Stimulated activated CD4-positive, alpha-beta T cell treated with anti-CD3 and anti-CD28 coated beads, Interleukin-4, amount 100 ng/mL, for 24 hours (primary cell): ENCODE data around the gene PIF1.

Experiments
- DNase-seq: peaks from one replicate; pipeline ENCODE4 v3.0.0-alpha.2; 2020

The PIF1 gene, protein sequence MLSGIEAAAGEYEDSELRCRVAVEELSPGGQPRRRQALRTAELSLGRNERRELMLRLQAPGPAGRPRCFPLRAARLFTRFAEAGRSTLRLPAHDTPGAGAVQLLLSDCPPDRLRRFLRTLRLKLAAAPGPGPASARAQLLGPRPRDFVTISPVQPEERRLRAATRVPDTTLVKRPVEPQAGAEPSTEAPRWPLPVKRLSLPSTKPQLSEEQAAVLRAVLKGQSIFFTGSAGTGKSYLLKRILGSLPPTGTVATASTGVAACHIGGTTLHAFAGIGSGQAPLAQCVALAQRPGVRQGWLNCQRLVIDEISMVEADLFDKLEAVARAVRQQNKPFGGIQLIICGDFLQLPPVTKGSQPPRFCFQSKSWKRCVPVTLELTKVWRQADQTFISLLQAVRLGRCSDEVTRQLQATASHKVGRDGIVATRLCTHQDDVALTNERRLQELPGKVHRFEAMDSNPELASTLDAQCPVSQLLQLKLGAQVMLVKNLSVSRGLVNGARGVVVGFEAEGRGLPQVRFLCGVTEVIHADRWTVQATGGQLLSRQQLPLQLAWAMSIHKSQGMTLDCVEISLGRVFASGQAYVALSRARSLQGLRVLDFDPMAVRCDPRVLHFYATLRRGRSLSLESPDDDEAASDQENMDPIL

DNA sequence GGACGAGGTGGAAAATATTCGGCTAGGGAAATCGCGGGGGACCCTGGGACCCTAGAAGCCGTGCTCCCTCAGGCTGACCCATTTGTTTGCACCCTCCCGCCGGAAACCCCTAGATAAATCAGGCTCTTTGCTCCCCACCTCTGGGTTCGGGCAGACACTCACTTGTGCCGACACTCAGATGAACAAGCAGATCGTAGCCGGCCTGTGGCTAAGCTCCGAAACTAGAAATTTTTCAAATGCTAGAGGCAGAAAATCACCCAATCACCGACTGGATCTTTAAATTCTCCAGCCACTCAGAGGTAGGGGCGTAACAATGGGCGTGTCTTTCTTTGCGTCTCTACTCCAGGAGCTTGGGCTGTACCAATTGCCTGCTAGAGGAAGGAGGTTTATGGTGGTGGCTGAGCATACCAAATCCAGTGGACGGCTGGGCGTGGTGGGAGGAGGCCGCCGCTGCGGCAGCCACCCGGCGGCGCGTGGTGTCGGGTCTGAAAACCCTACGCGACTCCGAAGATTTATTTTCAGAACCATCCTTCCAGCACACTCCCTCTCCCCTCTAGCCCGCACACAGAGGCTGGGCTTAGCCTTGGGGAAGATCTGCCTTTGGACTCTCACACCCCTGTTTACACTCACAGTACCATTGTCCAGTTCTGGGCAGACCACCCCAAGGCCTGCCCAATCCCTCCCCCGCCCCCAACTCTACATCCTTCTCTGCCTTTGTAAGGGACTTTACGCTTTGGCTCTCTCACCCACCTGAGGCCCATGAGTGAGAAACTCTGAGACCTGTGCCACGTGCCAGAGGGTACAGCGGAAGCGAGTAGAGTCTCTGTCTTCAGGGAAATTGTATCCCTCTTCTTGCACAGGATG, at the start of gene PIF1:
PIF1 (minus strand) TSS at position 217 of the 864 bp plus-strand sequence. CDS start 1,312 bp downstream, outside the sequence.
- DNase-seq, result peak; percentile 92

DNA sequence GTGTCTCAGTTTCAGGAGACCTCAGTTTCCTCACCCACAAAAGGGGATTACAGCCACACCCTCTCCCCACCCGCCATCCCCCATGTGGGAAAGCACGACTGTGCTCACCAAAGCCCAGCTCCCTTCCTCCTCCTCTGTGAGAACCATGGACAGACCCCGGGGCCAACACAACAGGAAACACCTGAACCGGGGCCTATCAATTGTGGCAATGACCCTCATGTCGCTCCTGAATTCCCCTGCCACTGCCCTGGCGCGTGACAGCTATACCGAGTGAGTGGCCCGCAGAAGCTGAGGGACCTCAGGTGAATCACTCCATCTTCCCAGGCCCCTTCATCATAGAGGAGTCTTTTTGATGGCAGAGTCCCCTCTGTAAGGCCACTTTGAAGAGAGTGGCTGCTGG, 44.9 kb upstream of the PIF1 start:
- no peak for DNase-seq

DNA sequence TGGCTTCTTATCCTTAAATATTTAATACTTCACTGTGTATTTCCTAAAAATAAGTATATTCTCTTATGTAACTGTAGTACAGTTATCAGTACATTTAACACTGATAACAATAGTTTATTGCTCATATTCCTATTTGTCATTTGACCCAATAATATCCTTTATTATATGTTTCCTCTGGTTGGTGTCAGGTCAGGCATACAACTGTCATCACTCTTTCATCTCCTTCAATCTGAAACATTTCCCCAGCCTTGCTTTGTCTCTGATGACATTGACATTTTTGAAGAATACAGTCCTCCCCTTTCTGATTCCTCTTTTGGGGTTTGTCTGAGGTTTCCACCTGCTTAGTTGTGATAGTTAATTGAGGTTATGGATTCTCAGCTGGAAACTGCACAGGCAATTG, 44.1 kb upstream of the PIF1 start:
- DNase-seq, result no peak

DNA sequence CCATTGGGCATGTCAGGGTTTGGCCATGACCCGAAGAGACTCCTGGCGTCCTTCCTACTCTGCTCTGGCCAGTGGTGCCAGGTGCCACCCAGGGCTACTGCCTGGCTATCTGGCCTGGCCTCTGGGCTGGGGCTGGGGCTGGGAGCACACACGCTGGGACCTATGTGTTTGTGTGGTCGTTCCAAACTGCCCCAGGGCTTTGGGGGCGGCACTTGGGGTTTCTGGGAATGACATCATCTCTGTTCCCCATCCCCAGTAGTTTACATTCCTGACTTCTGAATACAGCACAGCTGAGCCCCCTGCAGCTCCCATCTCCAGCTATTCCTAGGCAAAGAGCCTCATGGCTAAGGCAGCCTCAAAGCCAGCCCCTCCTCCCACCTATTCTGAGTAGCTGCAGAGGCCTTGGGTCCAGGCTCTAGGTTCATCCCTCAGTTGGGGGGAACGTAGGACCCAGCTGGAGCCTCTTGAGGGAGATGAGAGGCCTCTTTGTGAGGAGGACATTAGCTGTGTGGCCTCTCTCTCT, 40.6 kb upstream of the PIF1 start:
- no peak for DNase-seq

DNA sequence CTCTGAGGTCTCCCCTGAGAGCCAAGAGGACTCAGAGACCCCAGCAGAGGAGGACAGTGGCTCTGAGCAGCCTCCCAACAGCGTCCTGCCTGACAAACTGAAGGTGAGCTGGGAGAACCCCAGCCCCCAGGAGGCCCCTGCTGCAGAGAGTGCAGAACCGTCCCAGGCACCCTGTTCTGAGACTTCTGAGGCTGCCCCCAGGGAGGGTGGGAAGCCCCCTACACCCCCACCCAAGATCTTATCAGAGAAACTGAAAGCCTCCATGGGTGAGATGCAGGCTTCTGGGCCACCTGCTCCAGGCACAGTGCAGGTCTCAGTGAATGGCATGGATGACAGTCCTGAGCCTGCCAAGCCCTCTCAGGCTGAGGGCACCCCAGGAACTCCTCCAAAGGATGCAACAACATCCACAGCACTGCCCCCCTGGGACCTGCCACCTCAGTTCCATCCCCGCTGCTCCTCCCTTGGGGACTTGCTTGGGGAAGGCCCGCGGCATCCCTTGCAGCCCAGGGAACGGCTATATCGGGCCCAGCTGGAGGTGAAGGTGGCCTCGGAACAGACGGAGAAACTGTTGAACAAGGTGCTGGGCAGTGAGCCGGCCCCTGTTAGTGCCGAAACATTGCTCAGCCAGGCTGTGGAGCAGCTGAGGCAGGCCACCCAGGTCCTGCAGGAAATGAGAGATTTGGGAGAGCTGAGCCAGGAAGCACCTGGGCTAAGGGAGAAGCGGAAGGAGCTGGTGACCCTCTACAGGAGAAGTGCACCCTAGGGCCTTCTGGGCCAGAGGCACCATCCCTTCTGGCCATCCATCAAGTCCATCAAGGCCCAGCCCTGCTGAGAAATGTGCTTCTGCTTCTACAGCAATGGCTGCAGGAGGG, 39.9 kb upstream of the PIF1 start:
- DNase-seq, result no peak

DNA sequence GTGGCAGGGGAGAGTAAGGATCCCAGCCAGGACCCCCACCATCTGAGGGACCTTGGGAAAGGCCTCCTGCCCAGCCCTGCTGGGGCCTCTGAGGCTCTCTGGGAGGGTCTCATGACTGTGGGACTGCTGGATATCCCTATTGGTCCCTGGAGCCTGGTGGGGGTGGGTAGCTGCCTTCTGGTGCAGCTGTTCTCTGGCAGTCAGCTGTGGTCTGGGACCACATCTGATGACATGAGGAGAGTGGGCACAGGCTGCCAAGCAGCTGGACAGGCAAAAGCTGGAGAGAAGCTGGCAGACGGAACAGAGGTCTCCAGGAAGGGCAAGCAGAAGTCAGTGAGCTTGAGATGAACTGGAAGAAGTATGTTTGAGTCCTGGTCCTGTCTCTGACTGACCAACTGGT, 38.6 kb upstream of the PIF1 start:
- DNase-seq, result no peak

DNA sequence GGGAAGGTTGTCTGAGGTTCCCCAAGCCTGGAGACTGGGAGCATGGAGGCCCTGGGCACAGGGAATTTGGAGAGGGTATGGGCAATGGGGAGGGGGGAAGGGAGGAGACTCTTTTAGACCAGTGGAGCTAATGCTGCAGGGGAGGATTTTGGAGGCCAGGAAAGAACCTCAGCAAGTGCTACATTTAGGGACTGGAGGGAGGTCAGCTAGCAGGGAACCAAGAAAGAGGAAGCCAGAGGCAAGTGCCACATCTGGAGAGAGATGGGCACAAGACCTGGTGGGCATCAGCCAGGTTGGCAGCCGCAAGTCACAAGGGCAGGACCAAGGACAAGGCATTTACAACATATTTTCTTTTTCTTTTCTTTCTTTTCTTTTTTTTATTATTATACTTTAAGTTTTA, 37.0 kb upstream of the PIF1 start:
- DNase-seq, result no peak

DNA sequence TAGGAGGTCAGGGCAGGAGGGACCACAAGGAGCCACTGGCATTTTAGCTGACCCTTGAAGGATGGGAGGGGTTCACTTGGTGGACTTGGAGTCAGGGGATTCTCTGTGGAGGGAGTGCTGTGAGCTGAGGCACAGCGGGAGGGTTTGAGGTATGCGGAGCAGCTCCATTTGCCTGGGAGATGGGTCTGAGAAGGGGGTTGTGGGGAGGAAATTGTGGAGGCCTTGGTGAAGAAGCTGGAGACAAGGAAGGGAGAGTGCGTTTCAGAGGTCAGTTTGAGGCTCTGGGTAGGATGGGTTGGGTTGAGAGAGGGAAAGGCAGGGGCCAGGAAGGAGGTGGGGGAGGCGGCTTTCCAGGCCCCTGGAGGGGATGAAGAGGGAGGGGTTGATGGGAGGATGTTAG, 36.5 kb upstream of the PIF1 start:
- no peak for DNase-seq

DNA sequence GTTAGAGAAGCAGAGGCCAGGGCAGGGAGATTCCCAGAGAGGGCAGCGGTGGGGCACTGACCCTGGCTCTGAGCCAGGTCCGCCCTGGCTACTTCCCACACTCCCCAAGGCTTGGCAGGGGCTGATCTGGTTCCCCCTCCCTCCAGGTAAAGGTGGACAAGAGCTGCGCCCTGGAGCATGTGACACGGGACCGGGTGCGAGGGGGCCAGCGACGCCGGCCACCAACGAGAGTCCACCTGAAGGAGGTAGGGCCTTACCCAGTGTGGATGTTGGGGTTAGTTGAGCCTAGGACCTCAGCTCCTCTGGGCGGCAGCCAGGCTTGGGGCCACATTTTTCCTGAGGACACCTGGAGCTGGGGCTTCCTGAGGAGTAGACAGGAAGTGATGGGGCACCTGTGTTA, 35.9 kb upstream of the PIF1 start:
- DNase-seq, result no peak

DNA sequence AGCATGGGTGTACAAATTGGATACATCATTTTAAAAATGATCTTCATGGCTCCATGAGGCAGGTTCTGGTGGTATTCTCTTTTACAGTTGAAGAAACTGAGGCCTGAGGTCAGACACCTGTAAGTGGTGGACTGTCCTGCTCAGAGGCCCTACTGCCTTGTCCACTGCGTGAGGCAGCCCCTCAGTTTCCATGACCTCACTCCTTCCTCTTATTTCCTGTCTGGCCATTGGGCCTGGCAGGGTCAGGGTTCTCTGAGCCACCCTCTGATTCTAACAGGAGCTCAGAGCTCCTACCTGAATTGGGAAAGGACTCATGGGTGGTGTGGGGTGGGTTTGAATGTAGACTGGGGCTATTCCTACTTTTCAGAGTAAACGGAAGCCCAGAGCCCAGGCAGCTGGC, 33.8 kb upstream of the PIF1 start:
- DNase-seq, result no peak

DNA sequence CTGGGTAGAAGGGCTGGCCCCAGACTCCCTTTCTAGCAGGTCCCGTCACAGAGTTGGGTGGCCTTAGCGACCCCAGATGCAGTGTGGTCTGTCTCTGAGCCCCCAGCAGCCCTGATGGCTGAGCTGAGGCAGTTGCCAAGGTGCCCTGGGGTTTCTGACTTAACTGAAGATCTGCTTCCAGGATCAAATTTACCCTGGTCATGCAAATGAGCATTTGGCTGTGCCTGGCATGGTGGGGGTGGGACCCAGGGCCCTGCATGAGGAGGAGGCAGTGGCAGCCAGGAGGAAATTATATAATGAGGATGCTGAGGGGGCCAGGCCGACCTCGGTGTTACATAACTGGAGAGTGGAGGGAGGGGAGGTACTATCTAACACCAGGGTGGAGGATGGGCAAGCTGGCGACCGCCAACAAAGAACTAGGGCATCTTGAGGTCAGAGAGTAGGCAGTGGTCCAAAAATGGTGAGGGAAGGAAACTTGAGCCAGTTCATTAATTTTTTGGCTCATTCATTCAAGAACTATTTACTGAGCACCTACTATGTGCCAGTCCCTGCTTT, 32.7 kb upstream of the PIF1 start:
- no peak for DNase-seq

DNA sequence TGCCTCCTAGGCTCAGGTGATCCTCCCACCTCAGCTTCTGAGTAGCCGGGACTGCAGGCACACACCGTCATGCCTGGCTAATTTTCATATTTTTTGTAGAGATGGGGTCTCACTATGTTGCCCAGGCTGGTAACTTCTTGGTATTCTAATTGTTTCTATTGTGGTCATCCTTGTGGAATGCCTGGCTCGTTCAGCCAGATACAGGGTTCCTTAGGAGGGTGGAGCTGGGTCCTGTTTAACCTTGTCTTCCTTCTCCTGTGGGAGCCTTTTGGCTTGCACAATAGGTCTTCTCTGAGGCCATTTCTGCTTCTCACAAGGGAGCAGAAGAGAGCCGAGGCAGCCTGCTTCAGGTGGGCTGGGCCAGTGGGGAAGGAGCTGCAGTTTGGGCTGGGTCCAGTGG, 32.0 kb upstream of the PIF1 start:
- DNase-seq, result no peak

DNA sequence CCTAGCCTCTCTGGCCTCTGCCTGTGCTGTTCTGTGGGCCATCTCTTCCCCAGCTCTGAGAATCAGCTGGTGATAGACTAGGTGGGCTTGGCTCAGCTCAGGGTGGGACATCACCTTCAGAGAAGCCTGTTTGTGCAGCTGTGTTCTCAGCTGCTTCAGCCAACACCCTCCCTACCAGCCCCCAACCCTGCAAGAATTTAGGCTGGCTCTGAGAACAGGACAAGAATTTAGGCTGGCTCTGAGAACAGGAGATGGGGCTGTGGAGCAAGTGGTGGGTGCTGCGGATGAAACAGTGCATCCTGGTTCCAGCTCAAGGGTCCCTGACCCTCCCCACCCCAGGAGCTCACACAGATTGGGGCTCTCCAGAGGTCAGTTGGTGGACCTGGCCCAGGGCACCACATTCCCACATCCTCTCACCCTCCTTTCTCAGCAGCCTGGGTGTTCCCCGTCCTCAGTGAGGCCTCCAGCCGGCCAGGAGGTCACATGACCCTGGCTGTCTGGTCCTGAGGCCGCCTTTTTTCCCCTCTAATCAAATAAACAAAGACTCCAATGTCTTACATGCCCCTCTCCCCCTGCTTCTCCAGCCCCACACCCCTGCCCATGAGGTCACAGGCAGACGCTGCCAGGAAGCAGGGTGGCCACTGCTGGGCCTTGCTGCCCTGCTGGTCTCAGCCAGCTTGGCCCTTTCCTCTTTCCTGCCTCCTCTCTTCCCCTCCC, 31.1 kb upstream of the PIF1 start:
- no peak for DNase-seq

DNA sequence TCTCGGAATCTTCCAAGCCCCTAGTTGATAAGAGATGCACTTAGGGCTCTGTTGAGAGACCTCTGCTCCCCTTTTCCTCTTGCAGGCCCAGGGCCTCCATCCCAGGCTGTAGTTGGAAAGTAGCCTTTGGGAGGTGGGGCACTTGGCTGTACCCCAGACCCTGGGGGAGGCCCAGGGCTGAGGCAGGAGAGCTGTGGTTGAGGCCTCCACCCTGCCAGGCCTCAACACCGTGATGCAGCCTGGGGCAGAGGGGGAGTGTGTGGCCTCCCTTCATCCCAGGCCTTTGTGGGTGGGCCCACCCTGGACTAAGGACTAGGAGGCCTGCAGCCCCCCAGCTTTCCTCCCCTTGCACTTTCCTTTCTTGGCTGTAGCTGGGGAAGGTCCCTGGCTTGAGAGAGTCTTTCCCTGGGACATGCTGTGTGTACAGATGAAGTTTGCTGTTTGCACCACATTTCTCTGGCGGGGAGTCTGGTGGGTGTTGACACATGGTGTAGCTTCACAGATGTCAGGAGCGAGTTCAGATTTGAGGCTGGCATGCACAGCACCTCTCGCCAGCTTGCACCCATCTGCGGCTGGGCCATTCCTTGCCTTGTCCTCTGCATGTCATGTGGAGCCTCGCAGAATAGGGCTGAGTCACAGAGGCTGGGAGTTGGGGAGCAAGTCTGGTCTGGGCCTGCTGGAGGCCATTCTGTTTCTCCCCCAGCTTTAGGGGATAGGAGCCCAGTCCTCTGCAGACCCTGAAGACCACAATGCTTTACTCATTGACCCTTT, 29.9 kb upstream of the PIF1 start:
- no peak for DNase-seq

DNA sequence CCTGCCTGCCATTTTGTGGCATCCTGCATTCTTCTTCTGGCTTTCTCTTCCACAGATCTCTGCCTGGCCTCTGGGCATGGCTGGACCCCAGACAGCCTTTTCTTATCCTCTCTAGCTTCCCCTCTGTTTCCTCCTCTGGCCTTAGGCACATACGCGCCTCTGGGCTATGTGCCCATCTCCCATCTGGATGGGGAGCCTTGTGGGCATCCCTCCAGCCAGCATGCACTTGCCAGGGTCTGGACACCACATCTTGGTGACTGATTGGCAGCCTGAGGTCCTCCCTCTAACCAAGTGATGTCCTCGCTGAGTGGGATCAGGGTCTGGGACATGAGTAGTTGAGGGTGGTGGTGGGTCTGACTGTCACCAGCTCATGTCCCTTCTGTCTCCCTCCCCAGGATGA, 29.1 kb upstream of the PIF1 start:
- DNase-seq, result no peak

DNA sequence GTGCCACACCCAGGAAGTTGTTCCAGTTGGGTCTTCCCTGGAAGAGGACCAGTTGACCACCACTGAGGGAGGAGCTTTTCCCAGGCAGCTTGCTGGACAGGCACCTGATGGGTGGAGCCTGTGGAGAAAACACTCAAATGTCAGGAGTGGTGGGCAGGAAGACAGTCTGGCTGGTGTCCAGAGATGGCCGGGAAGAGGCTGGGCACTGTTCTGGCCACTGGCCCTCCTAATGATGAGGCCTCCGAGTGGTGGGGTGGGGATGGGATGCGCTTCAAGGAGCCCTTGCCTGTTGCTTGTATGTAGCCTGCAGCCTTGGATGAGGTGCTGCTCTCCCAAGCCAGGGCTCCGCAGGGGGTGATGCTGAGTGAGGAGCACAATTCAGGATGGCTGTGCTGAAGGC, 28.6 kb upstream of the PIF1 start:
- no peak for DNase-seq

DNA sequence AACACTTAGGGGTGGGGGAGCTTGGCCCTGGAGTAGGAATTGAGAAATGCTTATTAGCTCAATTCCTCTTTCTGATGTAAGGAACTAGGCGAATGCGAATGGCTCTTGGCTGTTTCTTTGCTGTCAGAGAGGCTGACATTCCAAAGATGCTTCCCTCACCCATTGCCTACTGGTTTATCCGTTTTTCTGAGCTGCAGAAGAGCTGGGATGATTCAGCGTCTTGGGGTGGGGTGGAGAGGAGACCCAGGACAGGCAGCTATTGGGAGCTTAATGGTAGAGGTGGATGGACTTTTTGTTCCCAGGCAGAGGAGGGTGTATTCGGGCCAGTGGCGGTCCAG, 26.0 kb upstream of the PIF1 start:
- DNase-seq, result no peak

DNA sequence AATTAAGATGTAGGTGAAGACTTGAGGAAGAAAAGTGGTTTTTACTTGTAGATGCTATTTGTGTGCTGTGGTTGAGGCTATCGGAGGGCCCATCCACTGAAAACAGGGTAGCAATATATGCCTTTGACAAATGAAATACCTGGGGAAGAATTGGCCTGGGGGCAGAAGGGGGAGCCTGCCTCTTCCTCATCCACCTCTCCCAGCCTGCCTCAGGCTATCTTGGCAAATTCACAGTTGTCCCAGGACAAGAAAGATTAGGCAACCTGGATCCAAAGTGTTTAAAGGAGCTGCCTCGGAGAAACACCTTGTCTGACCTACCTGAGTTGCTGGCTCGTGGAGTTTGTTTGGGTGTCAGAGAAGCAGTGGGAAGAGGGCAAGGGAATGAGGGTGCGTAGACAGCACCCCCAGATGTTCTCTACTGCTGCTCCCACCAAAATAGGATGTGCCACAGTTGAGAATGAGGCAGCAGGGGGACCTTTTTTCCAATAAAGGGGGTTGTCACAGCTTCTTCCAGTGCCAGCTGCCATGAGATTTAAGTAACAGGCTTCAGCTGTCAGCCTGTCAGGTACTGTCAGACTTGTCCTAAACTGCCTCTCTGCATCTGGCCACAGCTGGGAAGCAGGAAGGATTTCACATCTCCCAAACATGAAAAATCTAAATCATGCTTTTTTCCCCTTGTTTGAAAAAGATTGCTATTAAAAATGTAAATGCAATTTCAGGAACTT, 25.5 kb upstream of the PIF1 start:
- DNase-seq, result no peak

DNA sequence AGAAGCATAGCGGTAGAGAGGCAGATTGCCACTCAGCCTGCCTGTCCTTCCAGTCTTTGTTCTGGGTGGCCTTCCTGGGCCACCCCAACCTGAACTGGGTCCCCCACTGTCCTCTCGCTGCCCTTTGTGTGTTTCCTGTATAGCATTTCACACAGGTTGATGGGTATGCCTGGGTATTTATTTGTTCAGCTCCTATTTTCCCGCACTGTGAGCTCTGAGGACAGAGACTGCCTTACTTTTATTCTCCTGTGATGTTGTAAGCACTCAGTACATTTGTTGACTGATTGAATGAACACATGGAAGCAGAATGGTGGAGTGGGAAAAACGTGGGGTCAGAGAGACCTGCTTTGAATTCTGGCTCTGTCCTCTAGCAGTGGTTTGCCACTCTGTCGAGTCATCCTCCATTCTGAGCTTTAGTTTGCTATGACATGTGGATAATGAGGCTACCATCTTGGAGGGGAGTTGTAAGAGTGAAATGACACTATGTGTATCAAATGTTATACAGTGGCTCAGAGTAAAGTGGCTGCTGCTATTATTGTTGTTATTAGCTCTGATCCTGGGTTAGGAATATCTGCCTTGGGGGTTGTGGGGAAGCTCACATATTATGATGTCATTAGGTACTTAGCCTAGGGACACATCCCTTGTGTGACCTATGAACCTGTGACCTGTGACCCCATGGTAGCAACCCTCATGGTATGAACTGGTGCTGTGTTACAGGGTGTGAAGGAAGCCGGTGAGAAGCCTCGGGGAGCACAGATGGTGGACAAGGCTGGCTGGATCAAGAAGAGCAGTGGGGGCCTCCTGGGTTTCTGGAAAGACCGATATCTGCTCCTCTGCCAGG, 22.6 kb upstream of the PIF1 start:
- DNase-seq, result no peak
